ENCODE results near the gene NTM. TPM values are rescaled to one million over a fixed set of nuclear protein-coding genes. Genes with fewer than 3 reads are reported as not detected.

Gene NTM
- total and polyA plus RNA-seq, 2 of the 8 experiments (the other 6 are each of a cell fraction or from before 2014, with no cell fraction given), result 13.4 to 20.0 TPM

DNA sequence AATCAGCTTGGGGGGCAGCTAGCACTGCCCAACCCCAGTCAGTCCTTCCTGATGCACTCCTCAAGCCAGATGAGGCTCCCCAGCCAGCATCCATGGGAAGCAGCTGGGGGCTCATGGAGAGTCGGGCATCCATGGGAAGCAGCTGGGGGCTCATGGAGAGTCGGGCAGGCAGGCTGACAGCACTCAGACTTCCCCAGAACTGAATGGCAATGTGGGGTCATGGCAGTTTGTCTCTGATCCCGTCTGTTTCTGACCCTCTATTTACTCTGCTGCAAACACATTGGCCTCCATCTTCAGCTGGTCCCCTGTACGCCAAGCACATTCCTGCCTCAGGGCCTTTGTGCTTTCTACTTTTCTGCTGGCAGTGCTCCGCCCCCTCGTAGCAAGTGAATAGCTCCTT is 314.8 kb downstream of the NTM start:
- Histone ChIP-seq H3K4me2 (ENCODE audit: insufficient read depth in 1 of 2, low read depth in 2 of 2, low read length in 2 of 2) (no peak overlapping the region), H2AK5ac (ENCODE audit: low read depth, low read length) (no peak overlapping the region), H2BK15ac (ENCODE audit: low read length) (no peak overlapping the region), H3K23me2 (ENCODE audit: low read depth, low read length) (peaks cover 2% of the 10 kb centered on the region; the same call in 1 of the 2 replicates), H3K56ac (replicated peaks; ENCODE audit: insufficient read length, low read depth, low read length) (no peak overlapping the region), H3K79me1 (ENCODE audit: low read depth, low read length) (no peaks in the 10 kb centered on the region), H3K14ac (ENCODE audit: insufficient read length) (no peak overlapping the region), H2BK120ac (replicated peaks; ENCODE audit: low read depth, low read length) (no peak overlapping the region), H3K23ac (ENCODE audit: insufficient read length) (no peak overlapping the region), H3K4ac (replicated peaks; ENCODE audit: insufficient read length, low read depth, low read length) (no peak overlapping the region), H3K9ac (replicated peaks in 1 of 4; ENCODE audit: extremely low read depth in 1 of 4, low read depth in 3 of 4, low read length in 3 of 4) (no peak overlapping the region), H3K36me3 (ENCODE audit: control insufficient read depth in 2 of 4, insufficient read depth in 4 of 4, low read length in 3 of 4) (no peaks in the 10 kb centered on the region), H3K9me3 (ENCODE audit: insufficient read depth in 2 of 2, low read depth in 1 of 2, low read length in 1 of 2) (no peaks in the 10 kb centered on the region), H2BK20ac (ENCODE audit: low read length) (no peak overlapping the region), H4K91ac (replicated peaks; ENCODE audit: insufficient read length, low read length) (no peak overlapping the region), H2AFZ (ENCODE audit: low read length) (no peak overlapping the region), H3K4me1 (replicated peaks in 1 of 4; ENCODE audit: control insufficient read depth in 3 of 4, insufficient read depth in 4 of 4, low read length in 3 of 4) (peaks cover 0 to 11% (median 5%) of the 10 kb centered on the region in 4 experiments; a peak in 4 of 7 replicates), H4K8ac (ENCODE audit: extremely low read depth, insufficient read depth, low read length) (no peak overlapping the region), H3K4me3 (ENCODE audit: extremely low read depth in 1 of 4, insufficient read depth in 2 of 4, low read depth in 3 of 4, low read length in 4 of 4) (no peak overlapping the region), H3K79me2 (ENCODE audit: control insufficient read depth in 1 of 2, insufficient read depth in 2 of 2, low read length in 2 of 2) (no peaks in the 10 kb centered on the region), H2BK12ac (ENCODE audit: low read depth, low read length) (no peak overlapping the region), H3K18ac (ENCODE audit: extremely low read depth, low read length) (no peak overlapping the region), H3K27ac (ENCODE audit: low read depth, low read length) (no peak overlapping the region), H2BK5ac (ENCODE audit: low read depth, low read length) (no peak overlapping the region), H4K20me1 (replicated peaks in 1 of 2; ENCODE audit: control insufficient read depth in 1 of 2, insufficient read depth in 2 of 2, low read length in 2 of 2) (peaks cover 0 to 1% of the 10 kb centered on the region in 2 experiments), H3K27me3 (replicated peaks in 1 of 4; ENCODE audit: control insufficient read depth in 3 of 4, extremely low read depth in 1 of 4, insufficient read depth in 3 of 4, low read length in 3 of 4) (peaks cover 0 to 3% (median 0%) of the 10 kb centered on the region in 4 experiments; a peak in 3 of 7 replicates), H4K5ac (ENCODE audit: insufficient read length, low read depth, low read length) (no peak overlapping the region)
- 100% methylated on average over 6 of the region's 6 CpGs; no CpG with 5 or more reads in 1 of the 2 experiments for WGBS, 2 experiments (ENCODE audit: extremely low coverage in 1 of 2, insufficient coverage in 1 of 2, insufficient read length in 1 of 2, insufficient replicate concordance in 2 of 2, low coverage in 1 of 2, low lambda C conversion rate in 2 of 2, missing lambda C conversion rate in 1 of 2)
- CTCF ChIA-PET (ENCODE audit: partially characterized antibody), result interaction anchor here (0.7 to 7.8 kb wide), 11 partner anchors 9 to 647 kb away, joined by 3 to 91 read pairs (median 4); no protein-coding TSS in a partner anchor
- DNase-seq (ENCODE audit: low read depth in 1 of 2, low spot score in 2 of 2) (no peak), FAIRE-seq (no peak)
- POLR2A ChIA-PET (ENCODE audit: partially characterized antibody), result no interaction called here
- TF ChIP-seq BCL11A (IDR thresholded peaks at IDR 0.05; ENCODE audit: low read depth in 2 of 2, low read length in 2 of 2), result no peak
- TF ChIP-seq RFX5 (IDR thresholded peaks at IDR 0.05; ENCODE audit: borderline replicate concordance, low read depth, low read length), result no peak
- TF ChIP-seq, protein P1, sequence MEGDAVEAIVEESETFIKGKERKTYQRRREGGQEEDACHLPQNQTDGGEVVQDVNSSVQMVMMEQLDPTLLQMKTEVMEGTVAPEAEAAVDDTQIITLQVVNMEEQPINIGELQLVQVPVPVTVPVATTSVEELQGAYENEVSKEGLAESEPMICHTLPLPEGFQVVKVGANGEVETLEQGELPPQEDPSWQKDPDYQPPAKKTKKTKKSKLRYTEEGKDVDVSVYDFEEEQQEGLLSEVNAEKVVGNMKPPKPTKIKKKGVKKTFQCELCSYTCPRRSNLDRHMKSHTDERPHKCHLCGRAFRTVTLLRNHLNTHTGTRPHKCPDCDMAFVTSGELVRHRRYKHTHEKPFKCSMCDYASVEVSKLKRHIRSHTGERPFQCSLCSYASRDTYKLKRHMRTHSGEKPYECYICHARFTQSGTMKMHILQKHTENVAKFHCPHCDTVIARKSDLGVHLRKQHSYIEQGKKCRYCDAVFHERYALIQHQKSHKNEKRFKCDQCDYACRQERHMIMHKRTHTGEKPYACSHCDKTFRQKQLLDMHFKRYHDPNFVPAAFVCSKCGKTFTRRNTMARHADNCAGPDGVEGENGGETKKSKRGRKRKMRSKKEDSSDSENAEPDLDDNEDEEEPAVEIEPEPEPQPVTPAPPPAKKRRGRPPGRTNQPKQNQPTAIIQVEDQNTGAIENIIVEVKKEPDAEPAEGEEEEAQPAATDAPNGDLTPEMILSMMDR (IDR thresholded peaks at IDR 0.05; ENCODE audit: control extremely low read depth in 1 of 3, insufficient read depth in 1 of 3, low read depth in 1 of 3, low read length in 3 of 3), result no peak
- TF ChIP-seq SP1 (IDR thresholded peaks at IDR 0.05; ENCODE audit: low read depth, low read length), result no peak
- no peak for TF ChIP-seq CBX5 (IDR thresholded peaks at IDR 0.05; ENCODE audit: low read depth, low read length)
- no peak for TF ChIP-seq POLR2A (IDR thresholded peaks at IDR 0.05; ENCODE audit: control extremely low read depth in 1 of 2, low read depth in 2 of 2, low read length in 2 of 2)
- TF ChIP-seq CHD1 (IDR thresholded peaks at IDR 0.05; ENCODE audit: low read depth, low read length), result no peak
- TF ChIP-seq, protein P2, sequence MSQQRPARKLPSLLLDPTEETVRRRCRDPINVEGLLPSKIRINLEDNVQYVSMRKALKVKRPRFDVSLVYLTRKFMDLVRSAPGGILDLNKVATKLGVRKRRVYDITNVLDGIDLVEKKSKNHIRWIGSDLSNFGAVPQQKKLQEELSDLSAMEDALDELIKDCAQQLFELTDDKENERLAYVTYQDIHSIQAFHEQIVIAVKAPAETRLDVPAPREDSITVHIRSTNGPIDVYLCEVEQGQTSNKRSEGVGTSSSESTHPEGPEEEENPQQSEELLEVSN (IDR thresholded peaks at IDR 0.05), result no peak
- no peak for TF ChIP-seq CHD2 (IDR thresholded peaks at IDR 0.05; ENCODE audit: low read length)
- TF ChIP-seq TAF1 (IDR thresholded peaks at IDR 0.05; ENCODE audit: low read depth, low read length), result no peak
- TF ChIP-seq SIRT6 (IDR thresholded peaks at IDR 0.05; ENCODE audit: low read length), result no peak
- no peak for TF ChIP-seq CEBPB (IDR thresholded peaks at IDR 0.05; ENCODE audit: low read depth, low read length)
